Measurements from ENCODE around the gene ARMC9. TPM values are rescaled to one million over a fixed set of nuclear protein-coding genes. Genes with fewer than 3 reads are reported as not detected.

Gene ARMC9
- total and polyA plus RNA-seq, 2 of the 13 experiments (the other 11 are each of a cell fraction or from before 2014, with no cell fraction given), result 9.1 to 12.8 TPM

GRCh38 chr2:231413921-231414476 is 215.6 kb downstream of the ARMC9 start (continued):
- TF ChIP-seq ZNF703 (CRISPR knock-in tag; IDR thresholded peaks at IDR 0.05; ENCODE audit: borderline replicate concordance), result no peak
- TF ChIP-seq BCL6 (CRISPR knock-in tag; IDR thresholded peaks at IDR 0.05), result peak; percentile 77
- peak; percentile 45; the same call in 1 of the 2 replicates for TF ChIP-seq ZNF292 (CRISPR knock-in tag; IDR thresholded peaks at IDR 0.05; ENCODE audit: borderline replicate concordance, low read depth)
- peak; percentile 30; the same call in 1 of the 2 replicates for TF ChIP-seq SIX1 (CRISPR knock-in tag; IDR thresholded peaks at IDR 0.05; ENCODE audit: borderline replicate concordance)
- TF ChIP-seq, protein P1, sequence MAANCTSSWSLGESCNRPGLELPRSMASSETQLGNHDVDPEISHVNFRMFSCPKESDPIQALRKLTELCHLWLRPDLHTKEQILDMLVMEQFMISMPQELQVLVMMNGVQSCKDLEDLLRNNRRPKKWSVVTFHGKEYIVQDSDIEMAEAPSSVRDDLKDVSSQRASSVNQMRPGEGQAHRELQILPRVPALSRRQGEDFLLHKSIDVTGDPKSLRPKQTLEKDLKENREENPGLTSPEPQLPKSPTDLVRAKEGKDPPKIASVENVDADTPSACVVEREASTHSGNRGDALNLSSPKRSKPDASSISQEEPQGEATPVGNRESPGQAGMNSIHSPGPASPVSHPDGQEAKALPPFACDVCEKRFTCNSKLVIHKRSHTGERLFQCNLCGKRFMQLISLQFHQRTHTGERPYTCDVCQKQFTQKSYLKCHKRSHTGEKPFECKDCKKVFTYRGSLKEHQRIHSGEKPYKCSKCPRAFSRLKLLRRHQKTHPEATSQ (CRISPR knock-in tag; IDR thresholded peaks at IDR 0.05; ENCODE audit: borderline replicate concordance), result no peak
- TF ChIP-seq, protein P2, sequence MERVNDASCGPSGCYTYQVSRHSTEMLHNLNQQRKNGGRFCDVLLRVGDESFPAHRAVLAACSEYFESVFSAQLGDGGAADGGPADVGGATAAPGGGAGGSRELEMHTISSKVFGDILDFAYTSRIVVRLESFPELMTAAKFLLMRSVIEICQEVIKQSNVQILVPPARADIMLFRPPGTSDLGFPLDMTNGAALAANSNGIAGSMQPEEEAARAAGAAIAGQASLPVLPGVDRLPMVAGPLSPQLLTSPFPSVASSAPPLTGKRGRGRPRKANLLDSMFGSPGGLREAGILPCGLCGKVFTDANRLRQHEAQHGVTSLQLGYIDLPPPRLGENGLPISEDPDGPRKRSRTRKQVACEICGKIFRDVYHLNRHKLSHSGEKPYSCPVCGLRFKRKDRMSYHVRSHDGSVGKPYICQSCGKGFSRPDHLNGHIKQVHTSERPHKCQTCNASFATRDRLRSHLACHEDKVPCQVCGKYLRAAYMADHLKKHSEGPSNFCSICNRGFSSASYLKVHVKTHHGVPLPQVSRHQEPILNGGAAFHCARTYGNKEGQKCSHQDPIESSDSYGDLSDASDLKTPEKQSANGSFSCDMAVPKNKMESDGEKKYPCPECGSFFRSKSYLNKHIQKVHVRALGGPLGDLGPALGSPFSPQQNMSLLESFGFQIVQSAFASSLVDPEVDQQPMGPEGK (CRISPR knock-in tag; IDR thresholded peaks at IDR 0.05), result peak; percentile 42; the same call in 1 of the 2 replicates
- TF ChIP-seq ZNF709 (CRISPR knock-in tag; IDR thresholded peaks at IDR 0.05), result 0 out of 2 replicates have a peak, but pooled peaks have one; percentile 37
- no peak for TF ChIP-seq LCORL (IDR thresholded peaks at IDR 0.05)
- peak; percentile 93 for TF ChIP-seq LCORL (CRISPR knock-in tag; IDR thresholded peaks at IDR 0.05)
- no peak for TF ChIP-seq ZNF792 (CRISPR knock-in tag; IDR thresholded peaks at IDR 0.05)
- no peak for TF ChIP-seq GFI1 (CRISPR knock-in tag; IDR thresholded peaks at IDR 0.05; ENCODE audit: borderline replicate concordance)
- peak; percentile 85 for TF ChIP-seq CEBPG (CRISPR knock-in tag; IDR thresholded peaks at IDR 0.05)
- TF ChIP-seq YY1 (IDR thresholded peaks at IDR 0.05; ENCODE audit: insufficient read depth, insufficient replicate concordance, low read depth, low read length), result no peak
- 0 out of 2 replicates have a peak, but pooled peaks have one; percentile 76 for TF ChIP-seq ZNF580 (CRISPR knock-in tag; IDR thresholded peaks at IDR 0.05; ENCODE audit: borderline replicate concordance, low read depth)
- peak; percentile 78 for TF ChIP-seq ZMYM4 (CRISPR knock-in tag; IDR thresholded peaks at IDR 0.05)
- peak; percentile 47; the same call in 1 of the 2 replicates for TF ChIP-seq KMT2B (CRISPR knock-in tag; IDR thresholded peaks at IDR 0.05)
- no peak for TF ChIP-seq MIER2 (CRISPR knock-in tag; IDR thresholded peaks at IDR 0.05)
- 0 out of 2 replicates have a peak, but pooled peaks have one; percentile 28 for TF ChIP-seq POGK (CRISPR knock-in tag; conservative IDR thresholded peaks at IDR 0.05)
- TF ChIP-seq TBX2 (CRISPR knock-in tag; IDR thresholded peaks at IDR 0.05; ENCODE audit: borderline replicate concordance), result peak; percentile 15; the same call in 1 of the 2 replicates
- peak; percentile 61; the same call in 1 of the 2 replicates for TF ChIP-seq DPF2 (CRISPR knock-in tag; IDR thresholded peaks at IDR 0.05; ENCODE audit: borderline replicate concordance, low read depth)
- TF ChIP-seq SMAD1 (CRISPR knock-in tag; IDR thresholded peaks at IDR 0.05; ENCODE audit: borderline replicate concordance, low read depth), result no peak
- no peak for TF ChIP-seq MYNN (CRISPR knock-in tag; IDR thresholded peaks at IDR 0.05; ENCODE audit: low read depth)
- 0 out of 2 replicates have a peak, but pooled peaks have one; percentile 51 for TF ChIP-seq HMG20B (CRISPR knock-in tag; conservative IDR thresholded peaks at IDR 0.05)
- peak; percentile 68; the same call in 1 of the 2 replicates for TF ChIP-seq ZBTB25 (CRISPR knock-in tag; IDR thresholded peaks at IDR 0.05)
- TF ChIP-seq BRCA1 (CRISPR knock-in tag; IDR thresholded peaks at IDR 0.05), result no peak

All from HepG2 (cell line).